Upper lobe of left lung (tissue), 4 donors: ENCODE results near the gene NBPF1.
"Not testable (repeated sequence)": the region's sequence is repeated elsewhere in the genome, so short reads cannot be mapped to it uniquely, and the experiment has no call there.

Source experiments
- CTCF ChIP-seq, 6 experiments: fragments of 450-650 bp in 4 of 6; fragments of 200-600 bp in 2 of 6; sonication (generic) in 2 of 6; IDR thresholded peaks; one replicate each; pipeline ENCODE4 v1.5.1; 2016 to 2019; ENCODE audit warnings: antibody characterized with exemption in 6 of 6
- EP300 ChIP-seq, 4 donors: sonication (generic); formaldehyde crosslinking; IDR thresholded peaks; one replicate each; pipeline ENCODE4 v1.5.1; 2017; ENCODE audit warnings: antibody characterized with exemption in 4 of 4, control low read depth in 2 of 4
- POLR2A ChIP-seq, 4 donors: fragments of 450-650 bp; IDR thresholded peaks; one replicate each; pipeline ENCODE4 v1.5.1; 2016 to 2017; ENCODE audit warnings: antibody characterized with exemption in 4 of 4, mild to moderate bottlenecking in 2 of 4

DNA sequence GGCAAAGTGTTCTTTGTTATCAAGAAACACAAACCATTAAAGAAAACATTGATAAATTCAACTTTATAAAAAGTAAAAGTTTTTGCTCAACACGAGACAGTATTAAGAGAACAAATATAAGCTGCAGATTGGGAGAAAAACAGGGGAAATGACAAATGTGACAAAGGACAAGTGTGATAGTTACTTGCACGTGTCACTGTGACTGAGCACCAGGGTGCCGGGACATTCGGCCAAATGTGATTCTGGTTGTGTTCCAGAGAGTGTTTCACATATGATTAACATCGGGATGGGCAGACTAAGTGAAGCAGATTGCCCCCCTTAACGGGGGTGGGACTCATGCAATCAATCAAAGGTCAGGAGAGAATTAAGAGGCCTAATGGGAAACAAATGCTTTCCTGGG, 52.9 kb downstream of the NBPF1 start:
- not testable (repeated sequence) for TF ChIP-seq CTCF, POLR2A, EP300 (IDR thresholded peaks at IDR 0.05)
